HFFc6 (cell line): ENCODE results near the gene CDK5RAP3. TPM values are rescaled to one million over a fixed set of nuclear protein-coding genes. Genes with fewer than 3 reads are reported as not detected.
"Not testable (repeated sequence)": the region's sequence is repeated elsewhere in the genome, so short reads cannot be mapped to it uniquely, and the experiment has no call there.

Experiments
- DNase-seq: peaks from one replicate; pipeline ENCODE4 v3.0.0-alpha.2; 2018
- H3K27ac Mint-ChIP-seq: 2 replicates; pipeline ENCODE4 v1.8.0; 2020; ENCODE audit warnings: mild to moderate bottlenecking, mixed read lengths
- H3K27me3 Mint-ChIP-seq: 2 replicates; pipeline ENCODE4 v1.8.0; 2021; ENCODE audit warnings: mild to moderate bottlenecking, moderate library complexity, mixed read lengths; ENCODE audit not compliant: insufficient read depth
- H3K36me3 Mint-ChIP-seq: 2 replicates; pipeline ENCODE4 v1.8.0; 2021; ENCODE audit warnings: low read depth, mixed read lengths
- H3K4me1 Mint-ChIP-seq: 2 replicates; pipeline ENCODE4 v1.8.0; 2020; ENCODE audit warnings: low read depth, mixed read lengths
- H3K4me3 Mint-ChIP-seq: 2 replicates; pipeline ENCODE4 v1.8.0; 2020; ENCODE audit warnings: mild to moderate bottlenecking, moderate library complexity, mixed read lengths
- H3K9me3 Mint-ChIP-seq: 2 replicates; pipeline ENCODE4 v1.8.0; 2020; ENCODE audit warnings: mild to moderate bottlenecking, mixed read lengths
- CTCF ChIP-seq: fragments of 200-600 bp; sonication (generic); IDR thresholded peaks from 2 replicates; pipeline ENCODE4 v1.5.0; 2021; ENCODE audit warnings: antibody characterized with exemption, mild to moderate bottlenecking
- total RNA-seq, 6 experiments: library from RNA; stranded (reverse); fragmentation: NEBNext Ultra II Directional; extraction: Animal tissue kit (Norgen Biotek cat#: 25700); gene quantifications; 2 replicates in 1 of 6; 3 replicates in 5 of 6; pipeline ENCODE4 v1.2.3, GENCODE V29; 2021

CDK5RAP3 gene
- total RNA-seq, 6 experiments from 2014 or later = 78.4 to 91.3 (median 81.8) TPM

GRCh38 chr17:47929218-47930000, 41.5 kb upstream of the CDK5RAP3 start:
- no peak for TF ChIP-seq CTCF
- no peak overlapping the region for H3K4me3 Mint-ChIP-seq
- DNase-seq = no peak
- H3K36me3 Mint-ChIP-seq = peaks cover 25% of the 10 kb centered on the region
- no peaks in the 10 kb centered on the region for H3K9me3 Mint-ChIP-seq
- H3K4me1 Mint-ChIP-seq = peaks cover 17% of the 10 kb centered on the region
- no peaks in the 10 kb centered on the region; the same call in 1 of the 2 replicates for H3K27me3 Mint-ChIP-seq
- no peak overlapping the region for H3K27ac Mint-ChIP-seq

- peaks cover 42% of the 10 kb centered on the region for H3K4me1 Mint-ChIP-seq
Observed at GRCh38 chr17:47931848-47932247, 39.1 kb upstream of the CDK5RAP3 start.

GRCh38 chr17:47934856-47935255, 36.1 kb upstream of the CDK5RAP3 start:
- TF ChIP-seq CTCF = no peak
- peak; percentile 23 for DNase-seq
- peaks cover 45% of the 10 kb centered on the region for H3K4me1 Mint-ChIP-seq
- H3K9me3 Mint-ChIP-seq = no peaks in the 10 kb centered on the region
- no peak overlapping the region for H3K4me3 Mint-ChIP-seq
- no peaks in the 10 kb centered on the region; the same call in none of the 2 replicates for H3K27me3 Mint-ChIP-seq
- H3K36me3 Mint-ChIP-seq = peaks cover 7% of the 10 kb centered on the region; the same call in 1 of the 2 replicates
- peak overlapping the region; percentile 35 for H3K27ac Mint-ChIP-seq

More at GRCh38 chr17:47931848-47932247, 39.1 kb upstream of the CDK5RAP3 start:
- no peak overlapping the region for H3K4me3 Mint-ChIP-seq
- no peak for DNase-seq
- H3K36me3 Mint-ChIP-seq = peaks cover 15% of the 10 kb centered on the region
- TF ChIP-seq CTCF = no peak
- H3K27ac Mint-ChIP-seq = no peak overlapping the region
- no peaks in the 10 kb centered on the region; the same call in none of the 2 replicates for H3K27me3 Mint-ChIP-seq
- no peaks in the 10 kb centered on the region for H3K9me3 Mint-ChIP-seq

GRCh38 chr17:47935468-47935867, 35.4 kb upstream of the CDK5RAP3 start:
- Mint-ChIP-seq H3K27ac (peak overlapping the region; percentile 79), H3K4me1 (peaks cover 45% of the 10 kb centered on the region), H3K4me3 (peak overlapping the region; percentile 64)
- not testable (repeated sequence) for H3K9me3 Mint-ChIP-seq, H3K36me3 Mint-ChIP-seq, H3K27me3 Mint-ChIP-seq, DNase-seq

- peak; percentile 78 for DNase-seq
- H3K4me3 Mint-ChIP-seq = peak overlapping the region; percentile 64
- 0 out of 2 replicates have a peak, but pooled peaks cover under 1% of the 10 kb centered on the region for H3K9me3 Mint-ChIP-seq
- H3K27me3 Mint-ChIP-seq = peaks cover 1% of the 10 kb centered on the region
- peaks cover 8% of the 10 kb centered on the region for H3K36me3 Mint-ChIP-seq
- peak overlapping the region; percentile 79 for H3K27ac Mint-ChIP-seq
- no peak for TF ChIP-seq CTCF
- peaks cover 44% of the 10 kb centered on the region for H3K4me1 Mint-ChIP-seq
Observed at GRCh38 chr17:47935961-47936360, 35.0 kb upstream of the CDK5RAP3 start.

GRCh38 chr17:47937941-47938340, 33.0 kb upstream of the CDK5RAP3 start:
- H3K4me3 Mint-ChIP-seq = no peak overlapping the region
- H3K4me1 Mint-ChIP-seq = peaks cover 51% of the 10 kb centered on the region
- H3K27me3 Mint-ChIP-seq = peaks cover 5% of the 10 kb centered on the region
- no peak overlapping the region for H3K27ac Mint-ChIP-seq
- DNase-seq = no peak
- peaks cover 10% of the 10 kb centered on the region for H3K36me3 Mint-ChIP-seq
- H3K9me3 Mint-ChIP-seq = 0 out of 2 replicates have a peak, but pooled peaks cover 3% of the 10 kb centered on the region
- no peak for TF ChIP-seq CTCF
